Kidney epithelial cell (primary cell): ENCODE measurements around the gene SLC25A25. TPM values are rescaled to one million over a fixed set of nuclear protein-coding genes. Genes with fewer than 3 reads are reported as not detected.

ENCODE experiments used
- DNase-seq: peaks from one replicate; pipeline ENCODE4 v3.0.0-alpha.2; 2010; ENCODE audit warnings: low read depth
- H3K27me3 ChIP-seq: 2 replicates; pipeline ENCODE4 v1.6.0; 2011; ENCODE audit warnings: low read length; ENCODE audit not compliant: control insufficient read depth, insufficient read depth
- H3K36me3 ChIP-seq: 2 replicates; pipeline ENCODE4 v1.5.1; 2011; ENCODE audit warnings: low read length; ENCODE audit not compliant: control insufficient read depth, insufficient read depth
- H3K4me3 ChIP-seq: 2 replicates; pipeline ENCODE4 v1.5.1; 2011; ENCODE audit warnings: low read depth, mild to moderate bottlenecking, control low read depth, low read length
- CTCF ChIP-seq: IDR thresholded peaks from 2 replicates; pipeline ENCODE4 v1.5.1; 2011; ENCODE audit warnings: mild to moderate bottlenecking, moderate library complexity, low read length, control low read depth, inconsistent platforms; ENCODE audit not compliant: insufficient read depth, poor library complexity, severe bottlenecking
- total RNA-seq: library from RNA; depleted of rRNA; stranded (reverse); fragments of >200 nt; gene quantifications from 2 replicates; pipeline ENCODE4 v1.2.3, GENCODE V29; 2015

The SLC25A25 gene
- total RNA-seq, 1 donor from 2014 or later: 22.8 TPM

- TF ChIP-seq CTCF: no peak
- Histone ChIP-seq H3K4me3 (no peak overlapping the region), H3K27me3 (no peaks in the 10 kb centered on the region), H3K36me3 (no peaks in the 10 kb centered on the region)
- no peak for DNase-seq
Measured at GRCh38 chr9:128055344-128056040, 12.5 kb upstream of the SLC25A25 start.

- H3K4me3 ChIP-seq: no peak overlapping the region
- DNase-seq: no peak
- H3K27me3 ChIP-seq: no peaks in the 10 kb centered on the region
- H3K36me3 ChIP-seq: no peaks in the 10 kb centered on the region
- TF ChIP-seq CTCF: no peak
Measured at GRCh38 chr9:128056086-128056485, 11.9 kb upstream of the SLC25A25 start.

- DNase-seq: no peak
- no peak for TF ChIP-seq CTCF
Measured at GRCh38 chr9:128056887-128057723, 10.9 kb upstream of the SLC25A25 start.

GRCh38 chr9:128057724-128058409 is 10.2 kb upstream of the SLC25A25 start:
- no peak for DNase-seq
- H3K4me3 ChIP-seq: no peak overlapping the region
- no peak for TF ChIP-seq CTCF
- H3K36me3 ChIP-seq: peaks cover under 1% of the 10 kb centered on the region
- H3K27me3 ChIP-seq: no peaks in the 10 kb centered on the region

More at GRCh38 chr9:128056887-128057723, 10.9 kb upstream of the SLC25A25 start:
- Histone ChIP-seq H3K36me3 (no peaks in the 10 kb centered on the region), H3K27me3 (no peaks in the 10 kb centered on the region), H3K4me3 (no peak overlapping the region)

GRCh38 chr9:128059365-128059983 is 8.6 kb upstream of the SLC25A25 start:
- Histone ChIP-seq H3K4me3 (no peak overlapping the region), H3K27me3 (no peaks in the 10 kb centered on the region), H3K36me3 (peaks cover 2% of the 10 kb centered on the region)
- DNase-seq: no peak
- TF ChIP-seq CTCF: no peak
